HG02970 (cell line): ENCODE results near the gene DPY19L1.
"Not testable (repeated sequence)": the region's sequence is repeated elsewhere in the genome, so short reads cannot be mapped to it uniquely, and the experiment has no call there.

Source experiments
- ATAC-seq: cut with Tn5 transposase; IDR thresholded peaks from one replicate; pipeline ENCODE4 v1.9.1; 2021; ENCODE audit warnings: mild to moderate bottlenecking, moderate library complexity, moderate number of reproducible peaks; ENCODE audit not compliant: unreplicated experiment, low FRiP score

The DPY19L1 gene

GRCh38 chr7:34996423-34997090 is 40.7 kb downstream of the DPY19L1 start:
- ATAC-seq = not testable (repeated sequence)

- no peak for ATAC-seq
These were observed 41.5 kb downstream of the DPY19L1 start for GRCh38 chr7:34995757-34996156.

- ATAC-seq = peak; percentile 75
These were observed 45.1 kb downstream of the DPY19L1 start for GRCh38 chr7:34991938-34992840.

- not testable (repeated sequence) for ATAC-seq
These were observed 48.7 kb downstream of the DPY19L1 start for GRCh38 chr7:34988442-34989125.

GRCh38 chr7:34985155-34985554 is 52.1 kb downstream of the DPY19L1 start:
- not testable (repeated sequence) for ATAC-seq

- ATAC-seq = not testable (repeated sequence)
These were observed 53.1 kb downstream of the DPY19L1 start for GRCh38 chr7:34984140-34984539.

GRCh38 chr7:34982371-34983019 is 54.8 kb downstream of the DPY19L1 start:
- no peak for ATAC-seq

- not testable (repeated sequence) for ATAC-seq
These were observed 58.2 kb downstream of the DPY19L1 start for GRCh38 chr7:34979124-34979523.

GRCh38 chr7:34973400-34973760 is 63.9 kb downstream of the DPY19L1 start:
- ATAC-seq = no peak

- not testable (repeated sequence) for ATAC-seq
These were observed 64.4 kb downstream of the DPY19L1 start for GRCh38 chr7:34972739-34973399.

GRCh38 chr7:34967818-34968217 is 69.5 kb downstream of the DPY19L1 start:
- not testable (repeated sequence) for ATAC-seq

- ATAC-seq = not testable (repeated sequence)
These were observed 70.8 kb downstream of the DPY19L1 start for GRCh38 chr7:34966504-34966903.

GRCh38 chr7:34958021-34958420 is 79.3 kb downstream of the DPY19L1 start:
- no peak for ATAC-seq

- ATAC-seq = no peak
These were observed 84.5 kb downstream of the DPY19L1 start for GRCh38 chr7:34952822-34953221.

- ATAC-seq = no peak
These were observed 87.9 kb downstream of the DPY19L1 start for GRCh38 chr7:34949361-34949760.

- not testable (repeated sequence) for ATAC-seq
These were observed 89.9 kb downstream of the DPY19L1 start for GRCh38 chr7:34947427-34947826.

- ATAC-seq = no peak
These were observed 90.8 kb downstream of the DPY19L1 start for GRCh38 chr7:34946486-34946885.

- ATAC-seq = not testable (repeated sequence)
These were observed 91.3 kb downstream of the DPY19L1 start for GRCh38 chr7:34945894-34946477.

GRCh38 chr7:34939175-34939574 is 98.1 kb downstream of the DPY19L1 start:
- ATAC-seq = no peak

GRCh38 chr7:34935735-34936165 is 101.5 kb downstream of the DPY19L1 start:
- ATAC-seq = not testable (repeated sequence)
